CD4-positive, alpha-beta T cell treated with Interleukin-4 for 1 hour (primary cell): ENCODE results near the gene BRICD5.
"Not testable (repeated sequence)": the region's sequence is repeated elsewhere in the genome, so short reads cannot be mapped to it uniquely, and the experiment has no call there.

Source experiments
- DNase-seq, 2 donors: peaks; one replicate each; pipeline ENCODE4 v3.0.0-alpha.2; 2020 to 2022

Gene BRICD5

DNA sequence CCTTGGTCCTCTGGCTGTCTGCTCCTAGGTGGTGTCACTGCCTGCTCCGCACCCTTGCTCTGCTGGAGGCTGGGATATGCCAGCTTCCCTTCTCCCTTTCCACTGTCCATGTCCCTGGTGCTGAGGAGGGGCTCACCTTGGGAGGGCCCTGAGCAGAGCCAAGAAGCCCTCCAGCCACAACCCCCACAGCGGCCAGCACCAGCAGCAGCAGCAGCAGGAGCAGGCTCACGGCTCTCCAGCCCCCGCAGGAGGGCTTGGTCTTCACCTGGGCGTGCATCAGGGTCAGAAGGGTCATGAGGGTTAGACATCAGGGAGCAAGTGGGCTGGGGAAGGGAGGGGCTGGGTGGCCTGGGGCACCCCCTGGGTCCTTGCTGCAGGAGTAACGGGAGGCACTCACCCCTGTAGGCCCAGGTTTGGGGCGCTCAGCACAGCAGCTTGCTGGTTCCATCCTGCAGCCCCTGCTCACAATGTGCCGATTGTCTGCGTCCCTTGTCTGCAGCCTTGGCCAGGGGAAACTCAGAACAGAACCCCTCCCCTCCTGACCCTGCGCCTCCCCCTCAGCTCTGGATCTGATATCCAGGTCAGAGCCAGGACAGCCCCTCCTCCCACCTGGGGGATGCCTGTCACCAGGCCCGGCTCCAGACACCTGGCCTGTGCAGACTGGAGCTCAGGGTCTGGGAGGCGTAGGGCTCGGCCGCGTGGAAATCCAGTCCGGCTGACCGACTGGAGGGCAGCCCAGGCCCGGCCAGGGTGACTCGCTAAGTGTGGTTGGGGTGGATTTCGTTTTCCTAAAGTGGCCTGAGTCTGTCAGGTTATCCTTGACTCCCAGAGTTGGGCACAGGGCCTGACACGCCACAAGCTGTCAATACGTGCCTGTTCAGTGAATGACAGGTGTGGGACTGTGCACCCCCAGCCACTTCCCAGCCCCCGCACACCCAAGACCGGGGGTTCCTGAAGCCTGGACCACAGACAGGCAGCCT lies at the start of gene BRICD5:
BRICD5 (minus strand) TSS at position 478 of the 980 bp plus-strand sequence; CDS start at position 448, 30 bp downstream.
- no peak for DNase-seq

DNA sequence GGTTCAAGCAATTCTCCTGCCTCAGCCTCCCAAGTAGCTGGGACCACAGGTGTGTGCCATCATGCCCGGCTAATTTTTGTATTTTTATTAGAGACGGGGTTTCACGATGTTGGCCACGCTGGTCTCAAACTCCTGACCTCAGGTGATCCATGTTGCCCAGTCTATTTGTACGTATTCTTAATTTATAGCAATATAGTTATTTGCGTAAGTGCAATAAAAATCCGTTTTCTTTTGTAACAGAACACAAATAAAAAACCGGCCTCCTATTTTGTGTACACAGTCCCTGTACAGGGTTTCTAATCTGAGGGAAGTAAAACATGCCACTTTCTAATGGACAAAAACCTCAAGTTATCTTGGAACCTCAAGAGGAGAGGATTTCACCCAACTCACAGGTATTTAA lies 49.6 kb upstream of the BRICD5 start:
- DNase-seq: no peak

DNA sequence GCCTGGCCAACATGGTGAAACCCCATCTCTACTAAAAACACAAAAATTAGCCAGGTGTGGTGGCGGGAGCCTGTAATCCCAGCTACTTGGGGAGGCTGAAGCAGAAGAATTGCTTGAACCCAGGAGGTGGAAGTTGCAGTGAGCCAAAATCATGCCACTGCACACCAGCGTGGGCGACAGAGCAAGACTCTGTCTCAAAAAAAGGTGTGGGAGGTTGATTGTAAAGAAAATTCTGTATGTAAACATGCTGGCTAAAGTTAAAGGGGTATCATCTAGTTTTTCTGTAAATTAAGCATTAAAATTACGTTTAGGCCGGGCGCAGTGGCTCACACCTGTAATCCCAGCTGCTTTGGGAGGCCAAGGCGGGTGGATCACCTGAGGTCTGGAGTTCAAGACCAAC lies 47.9 kb upstream of the BRICD5 start:
- not testable (repeated sequence) for DNase-seq

DNA sequence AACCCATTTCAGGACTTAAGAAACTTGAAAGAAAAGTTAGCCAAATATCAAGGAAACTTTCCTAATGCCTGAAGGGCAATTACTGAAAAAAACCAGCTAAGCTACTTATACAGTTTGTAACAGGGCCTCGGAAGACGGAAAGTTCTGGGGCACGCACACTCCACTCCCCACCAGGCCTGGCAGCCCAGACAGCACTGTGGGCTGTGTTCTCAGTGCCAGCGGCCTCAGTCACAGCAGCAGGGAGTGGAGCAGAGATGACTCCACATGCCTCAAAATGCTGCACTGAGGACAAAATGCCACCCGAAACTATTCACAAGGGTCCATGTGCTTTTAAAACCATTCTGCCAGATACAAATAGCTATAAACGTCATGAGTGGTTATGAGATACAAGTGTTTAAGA lies 47.1 kb upstream of the BRICD5 start:
- DNase-seq: no peak

DNA sequence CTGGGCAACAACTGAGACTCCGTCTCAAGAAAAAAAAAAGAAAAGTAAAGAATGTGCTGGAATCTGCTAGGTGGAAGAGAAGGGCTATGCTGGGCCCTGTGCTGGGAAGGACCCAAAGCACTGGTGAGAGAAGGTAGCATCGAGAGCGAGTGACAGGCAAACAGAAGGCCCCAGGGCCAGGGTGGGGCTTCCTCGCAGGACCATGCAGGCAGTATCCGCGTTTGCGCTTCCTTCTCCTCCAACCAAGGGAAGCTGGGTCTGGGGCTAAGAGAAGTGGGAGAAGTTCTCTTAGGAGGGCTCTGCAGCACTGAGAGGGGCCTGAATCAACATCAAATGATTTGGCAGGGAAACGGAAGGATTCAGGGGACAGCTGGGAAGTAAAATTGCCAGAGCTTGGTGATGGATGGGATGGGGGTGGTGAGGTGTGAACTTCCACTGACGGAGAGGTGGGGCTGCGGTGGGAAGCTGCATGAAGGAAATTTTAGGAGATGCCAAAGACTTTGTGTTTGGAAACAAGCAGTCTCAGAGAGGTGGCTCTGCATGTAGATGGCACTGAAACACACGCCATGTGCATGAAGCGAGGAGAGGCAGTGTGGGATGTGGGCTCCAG lies 46.0 kb upstream of the BRICD5 start:
- DNase-seq: no peak

DNA sequence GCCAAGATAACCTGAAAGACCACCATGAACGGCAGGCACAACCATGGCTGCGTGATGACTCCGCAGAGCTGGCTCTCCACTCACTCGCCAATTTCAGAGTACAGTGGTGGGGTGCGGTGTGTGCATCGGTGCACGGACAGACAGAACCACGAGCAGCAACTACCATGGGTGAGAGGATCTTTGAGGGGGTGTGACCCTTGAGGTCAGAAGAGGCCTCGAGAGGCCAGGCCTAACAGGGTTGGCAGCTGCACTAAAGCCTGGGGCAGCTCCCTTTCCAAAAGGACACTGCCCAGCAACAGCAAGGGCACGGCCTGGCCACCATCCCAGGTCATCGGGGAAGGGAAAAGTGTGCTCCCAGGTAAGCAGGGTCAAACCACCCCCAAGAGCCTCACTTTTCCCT lies 42.6 kb upstream of the BRICD5 start:
- DNase-seq: no peak

DNA sequence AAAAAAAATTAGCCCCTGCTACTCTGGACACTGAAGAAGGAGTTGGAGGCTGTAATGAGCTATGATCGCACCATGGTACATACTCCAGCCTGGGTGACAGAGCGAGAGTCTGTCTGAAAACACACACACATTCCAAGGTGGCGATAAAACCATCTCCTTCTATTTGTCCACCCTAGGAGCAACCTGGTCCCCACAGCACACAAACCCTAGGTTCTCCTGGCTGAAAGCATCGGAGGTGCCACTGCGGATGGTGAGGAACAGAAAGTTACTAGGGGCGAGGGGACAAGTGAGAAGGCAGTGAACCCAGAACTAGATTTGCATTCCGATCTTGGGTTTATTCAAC lies 42.1 kb upstream of the BRICD5 start:
- no peak for DNase-seq

DNA sequence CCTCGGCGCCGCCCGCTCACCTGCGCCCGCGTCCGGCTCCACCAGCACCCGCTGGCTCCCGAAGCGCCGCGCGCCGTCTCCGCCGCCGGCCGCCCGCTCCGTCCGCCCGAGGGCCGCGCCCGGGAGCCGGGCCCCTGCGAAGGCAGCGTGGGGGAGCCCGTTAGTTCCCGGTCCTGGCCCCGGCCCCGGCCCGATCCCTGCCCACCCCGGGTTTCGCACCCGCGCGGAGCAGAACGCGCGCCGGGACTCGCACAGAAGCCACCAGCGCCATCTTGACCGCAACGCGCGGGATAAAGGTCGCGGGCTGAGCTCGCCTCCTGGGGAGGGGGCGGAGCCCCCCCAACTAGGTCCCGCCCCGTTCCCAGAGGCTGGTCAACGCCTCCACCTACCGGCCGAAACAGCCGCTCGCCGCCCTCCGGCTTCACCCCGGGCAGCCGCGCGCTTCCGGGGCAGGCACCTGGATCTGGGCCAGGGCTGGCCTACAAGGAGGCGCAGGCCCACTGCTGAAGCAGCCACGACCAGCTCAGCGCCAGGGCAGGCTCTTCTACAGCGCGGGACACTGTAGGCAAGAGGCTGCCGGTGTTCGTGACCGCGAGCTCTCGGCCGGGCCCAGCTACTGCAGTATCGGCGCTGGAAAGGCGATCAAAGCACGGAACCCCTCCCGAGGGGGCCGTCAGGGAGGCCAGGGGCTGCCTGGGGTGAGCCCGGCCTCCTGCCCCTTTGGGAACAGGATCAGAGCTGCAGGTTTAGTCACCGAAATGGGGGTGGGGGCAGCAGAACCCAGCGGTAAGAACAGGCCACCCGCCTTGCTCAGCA lies 40.8 kb upstream of the BRICD5 start, which contains the start of gene ECI1:
ECI1 (minus strand) TSS at position 292 of the 816 bp plus-strand sequence; CDS start at position 271, 21 bp downstream.
- peak; percentile 88 to 89 for DNase-seq

DNA sequence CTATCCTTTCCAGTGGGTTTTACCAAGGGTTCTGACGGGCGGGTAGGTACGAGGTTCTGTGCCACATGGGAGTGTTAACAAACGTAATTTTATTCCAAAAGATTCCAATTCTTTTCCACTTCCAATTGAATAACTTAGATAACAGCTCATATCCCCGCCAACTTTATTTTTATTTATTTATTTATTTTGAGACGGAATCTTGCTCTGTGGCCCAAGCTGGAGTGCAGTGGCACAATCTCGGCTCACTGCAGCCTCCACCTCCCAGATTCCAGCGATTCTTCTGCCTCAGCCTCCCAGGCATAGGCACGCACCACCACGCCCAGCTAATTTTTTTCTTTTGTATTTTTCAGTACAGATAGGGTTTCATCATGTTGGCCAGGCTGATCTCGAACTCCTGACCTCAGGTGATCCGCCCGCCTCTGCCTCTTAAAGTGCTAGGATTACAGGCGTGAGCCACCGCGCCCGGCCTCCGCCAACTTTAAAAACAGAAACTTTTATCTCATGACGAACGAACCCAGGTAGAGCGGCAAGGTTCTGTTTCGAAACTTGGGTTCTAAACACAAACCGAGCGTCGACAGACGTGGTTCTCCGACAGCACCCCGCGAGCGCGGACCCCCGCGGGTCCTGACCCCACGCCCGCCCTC lies 40.1 kb upstream of the BRICD5 start:
- peak; percentile 59 to 62 for DNase-seq

DNA sequence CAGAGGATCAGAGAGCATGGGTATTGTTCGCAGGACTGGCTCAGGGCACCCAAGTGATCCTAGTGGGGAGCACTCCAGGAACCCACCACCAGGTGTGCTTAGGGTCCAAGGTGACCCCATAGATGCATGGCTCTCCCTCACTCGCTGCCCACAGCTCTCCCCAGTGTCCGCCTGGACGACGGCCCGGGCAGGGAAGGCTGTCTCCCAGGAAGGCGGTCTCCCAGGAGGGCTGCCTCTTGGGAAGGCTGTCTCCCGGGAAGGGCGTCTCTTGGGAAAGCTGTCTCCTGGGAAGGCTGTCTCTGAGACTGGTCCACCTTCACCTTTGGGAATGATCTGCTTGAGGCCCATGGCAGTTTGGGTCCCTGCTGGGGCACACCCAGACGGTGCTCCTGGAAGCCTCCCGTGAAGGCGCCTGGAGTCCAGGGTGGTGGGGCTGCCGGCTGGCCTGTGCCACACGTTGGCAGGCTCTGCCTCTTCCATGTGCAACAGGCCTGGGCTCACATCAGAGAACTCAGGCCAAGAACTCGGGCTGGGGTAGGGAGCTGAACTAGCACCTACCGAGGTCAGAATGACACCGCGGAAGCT lies 35.7 kb upstream of the BRICD5 start:
- DNase-seq: no peak

DNA sequence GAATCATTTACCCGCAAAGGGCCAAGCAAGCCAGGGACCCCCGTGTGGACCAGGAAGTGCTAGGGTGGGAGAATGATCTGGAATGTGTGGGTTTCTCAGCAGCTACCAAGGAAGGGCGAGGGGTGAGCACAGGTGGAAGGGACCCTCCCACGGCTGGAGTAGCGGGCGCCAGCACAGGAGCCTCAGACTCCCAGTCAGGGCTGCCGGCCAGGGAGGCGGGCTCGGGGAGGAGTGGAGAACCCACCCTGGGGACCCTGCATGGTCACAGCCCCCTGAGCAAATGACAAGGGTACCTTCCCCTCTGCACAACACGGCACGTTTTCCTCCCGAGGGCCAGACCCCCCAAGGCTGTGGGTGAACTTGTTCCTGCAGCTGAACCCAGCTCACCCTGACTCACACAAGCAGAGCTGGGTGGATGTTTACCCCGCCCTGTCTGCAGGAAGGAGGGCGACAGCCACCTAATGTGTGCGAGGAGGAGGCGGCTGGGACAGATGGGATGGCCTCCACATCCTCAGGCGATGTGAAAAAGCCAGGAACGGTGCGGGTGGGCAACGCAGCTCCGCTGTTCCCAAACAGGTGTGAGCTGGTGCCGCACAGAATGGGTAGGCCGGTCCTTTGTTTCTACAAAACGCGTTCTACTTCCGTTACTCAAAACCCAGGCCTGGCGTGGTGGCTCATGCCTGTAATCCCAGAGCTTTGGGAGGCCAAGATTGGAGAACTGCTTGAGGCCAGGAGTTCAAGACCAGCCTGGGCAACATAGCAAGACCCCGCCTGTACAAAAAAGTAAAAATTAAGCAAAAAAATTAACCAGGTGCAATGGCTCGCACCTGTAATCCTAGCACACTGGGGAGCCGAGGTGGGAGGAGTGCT lies 34.5 kb upstream of the BRICD5 start:
- no peak for DNase-seq

DNA sequence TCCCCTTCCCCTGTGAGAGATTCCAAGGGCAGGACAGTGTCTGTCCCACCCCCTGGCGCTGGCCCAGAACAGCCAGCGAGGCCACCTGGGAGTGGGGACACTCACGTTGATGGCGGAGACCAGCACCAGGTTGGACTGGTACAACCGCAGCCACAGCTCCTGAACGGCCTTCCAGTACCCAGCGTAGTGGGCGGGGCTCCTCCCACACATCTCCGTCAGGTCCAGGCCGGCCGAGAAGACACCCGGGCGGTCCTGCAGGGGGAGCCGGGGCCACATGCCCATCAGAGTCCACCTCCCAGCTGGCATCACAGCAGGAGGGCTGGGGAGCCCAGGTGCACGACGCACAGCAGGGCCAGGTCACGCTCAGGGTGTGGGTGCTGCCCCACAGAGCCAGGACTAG lies 33.6 kb upstream of the BRICD5 start:
- no peak for DNase-seq

DNA sequence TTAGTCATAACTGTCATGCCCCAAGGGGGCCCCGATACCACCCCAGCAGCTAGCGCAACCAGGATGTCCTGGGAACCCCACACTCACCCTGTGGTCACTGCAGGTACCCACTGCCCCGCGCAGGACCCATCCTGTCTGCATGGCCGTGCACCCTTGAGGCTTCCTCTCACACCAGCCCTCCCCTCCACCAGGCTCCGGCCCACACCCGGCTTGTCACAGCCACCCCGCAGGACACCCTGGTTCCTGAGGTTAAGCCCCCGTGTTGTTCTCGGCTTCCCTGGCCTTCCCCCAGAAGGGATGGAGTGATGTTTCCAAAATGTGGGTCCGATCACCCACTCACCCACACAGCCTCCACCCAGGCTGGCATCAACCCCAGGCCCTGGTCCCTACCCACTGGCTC lies 33.1 kb upstream of the BRICD5 start:
- no peak for DNase-seq

DNA sequence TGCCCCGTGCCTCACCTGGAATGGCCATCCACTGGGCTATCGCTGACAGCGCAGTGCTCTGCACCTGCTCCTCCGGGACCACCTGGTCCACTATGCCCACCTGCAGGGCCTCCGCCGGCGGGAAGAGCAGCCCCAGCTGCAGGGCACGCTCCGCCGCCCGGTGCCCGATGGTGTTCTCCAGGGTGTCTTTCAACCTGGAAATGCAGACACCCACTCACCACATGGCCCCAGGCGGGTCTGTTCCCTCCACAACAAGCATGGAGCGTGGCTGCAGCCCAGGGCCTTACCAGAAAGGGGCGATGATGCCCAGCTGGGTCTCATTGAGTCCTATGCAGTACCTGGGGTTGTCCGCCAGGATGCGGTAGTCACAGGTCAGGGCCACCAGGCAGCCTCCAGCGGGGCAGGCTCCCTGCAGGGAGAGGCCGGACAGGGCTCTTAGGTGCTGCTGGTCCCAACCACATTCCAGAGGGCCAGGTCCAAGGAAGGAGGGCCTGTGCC lies 32.4 kb upstream of the BRICD5 start:
- no peak for DNase-seq

DNA sequence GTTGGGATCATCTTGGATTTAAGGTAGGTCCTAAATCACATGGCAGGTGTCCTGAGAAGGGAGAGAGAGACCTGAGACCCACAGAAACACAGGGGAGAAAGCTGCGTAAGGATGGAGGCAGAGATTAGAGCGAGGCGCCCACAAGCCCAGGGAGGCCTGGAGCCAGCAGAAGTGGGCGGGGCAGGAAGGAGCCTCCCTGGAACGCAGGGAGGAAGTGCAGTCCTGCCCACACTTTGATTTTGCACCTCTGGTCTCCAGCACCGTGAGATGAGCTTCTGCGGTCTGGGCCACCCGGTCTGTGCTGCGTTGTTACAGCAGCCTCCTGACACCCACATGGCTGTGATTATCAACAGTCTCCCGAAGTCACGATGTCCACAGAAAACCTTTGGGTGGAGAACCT lies 31.9 kb upstream of the BRICD5 start:
- no peak for DNase-seq

DNA sequence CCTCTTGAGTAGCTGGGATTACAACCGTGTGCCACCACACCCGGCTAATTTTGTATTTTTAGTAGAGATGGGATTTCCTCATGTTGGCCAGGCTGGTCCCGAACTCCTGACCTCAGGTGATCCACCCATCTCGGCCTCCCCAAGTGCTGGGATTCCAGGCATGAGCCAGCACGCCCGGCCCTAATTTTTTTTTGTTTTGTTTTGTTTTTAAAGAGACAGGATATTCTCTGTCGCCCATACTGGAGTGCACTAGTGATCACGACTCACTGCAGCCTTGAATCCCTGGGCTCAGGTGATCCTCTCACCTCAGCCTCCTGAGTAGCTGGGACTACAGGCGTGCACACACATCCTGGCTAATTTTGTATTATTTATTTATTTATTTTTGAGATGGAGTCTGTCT lies 29.7 kb upstream of the BRICD5 start:
- DNase-seq: not testable (repeated sequence)

DNA sequence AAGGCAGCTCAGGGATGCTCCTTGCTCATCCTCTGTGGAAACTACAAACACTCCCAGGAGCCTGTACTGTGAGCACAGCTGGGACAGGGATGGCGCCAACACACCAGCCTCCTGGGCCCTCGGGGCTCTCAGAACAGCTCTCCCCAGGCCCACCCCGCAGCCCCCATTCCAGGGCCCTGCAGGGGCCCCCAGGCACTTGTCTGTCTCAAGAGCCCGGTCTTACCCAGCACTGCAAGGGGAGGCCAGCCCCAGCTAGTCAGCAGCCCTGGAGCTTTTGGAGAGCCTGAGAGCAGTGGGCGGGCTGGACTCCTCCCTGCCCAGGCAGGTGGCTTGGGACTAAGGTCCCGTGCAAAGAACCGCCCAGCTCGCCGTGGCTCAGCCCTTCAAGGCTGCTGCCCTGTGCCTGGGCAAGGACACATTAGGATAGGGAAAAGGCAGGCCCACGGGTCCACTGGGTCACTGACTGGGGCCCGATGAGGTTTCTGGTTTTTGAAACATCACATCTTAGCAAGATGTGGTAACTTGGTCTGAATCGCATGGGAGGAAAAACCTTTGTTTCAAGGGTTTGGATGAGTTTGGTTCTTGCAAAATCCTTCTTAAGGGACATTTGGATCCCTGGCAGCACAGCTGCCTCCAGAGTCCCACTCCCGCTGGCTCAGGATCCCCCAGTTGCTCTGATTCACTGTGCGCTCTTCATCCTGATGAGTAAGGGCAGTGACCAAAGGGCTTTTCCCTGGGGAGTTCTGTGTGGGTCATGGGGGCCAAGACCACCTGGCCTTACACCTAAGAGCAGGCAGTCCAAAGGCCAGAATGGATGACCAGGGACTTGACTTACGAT lies 28.4 kb upstream of the BRICD5 start:
- no peak for DNase-seq

DNA sequence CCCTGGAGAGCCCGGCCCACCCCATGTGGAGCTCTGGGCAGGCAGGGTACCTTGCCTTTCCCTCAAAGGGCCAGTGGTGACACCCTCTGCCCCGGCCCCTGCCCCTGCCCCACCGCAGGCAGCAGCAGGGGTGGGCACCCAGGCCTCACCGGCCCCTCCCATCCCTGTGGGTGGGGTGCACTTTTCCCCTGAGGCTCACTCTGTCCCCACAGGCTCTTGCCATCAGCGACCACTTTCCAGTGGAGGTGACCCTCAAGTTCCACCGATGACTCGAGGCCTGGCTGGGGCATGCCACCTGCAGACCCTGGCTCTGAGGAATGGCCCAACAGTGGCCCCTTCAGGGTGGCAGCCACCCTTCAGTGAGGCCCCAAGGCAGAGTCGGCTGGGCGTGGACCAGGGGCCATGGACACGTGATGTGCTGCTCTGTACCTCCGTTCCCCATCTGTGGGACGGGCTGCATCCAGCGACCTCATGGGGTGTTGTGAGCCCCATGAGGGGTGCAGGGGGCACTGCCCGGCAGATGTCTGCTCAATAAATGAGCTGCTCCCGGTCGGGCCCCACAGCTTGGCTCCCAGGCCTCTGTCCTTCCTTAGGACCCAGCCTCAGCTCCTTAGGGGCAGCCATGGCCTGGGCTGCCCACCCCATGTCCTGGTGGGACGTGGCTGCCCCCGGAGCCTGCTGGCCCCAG lies 27.6 kb upstream of the BRICD5 start:
- no peak for DNase-seq

DNA sequence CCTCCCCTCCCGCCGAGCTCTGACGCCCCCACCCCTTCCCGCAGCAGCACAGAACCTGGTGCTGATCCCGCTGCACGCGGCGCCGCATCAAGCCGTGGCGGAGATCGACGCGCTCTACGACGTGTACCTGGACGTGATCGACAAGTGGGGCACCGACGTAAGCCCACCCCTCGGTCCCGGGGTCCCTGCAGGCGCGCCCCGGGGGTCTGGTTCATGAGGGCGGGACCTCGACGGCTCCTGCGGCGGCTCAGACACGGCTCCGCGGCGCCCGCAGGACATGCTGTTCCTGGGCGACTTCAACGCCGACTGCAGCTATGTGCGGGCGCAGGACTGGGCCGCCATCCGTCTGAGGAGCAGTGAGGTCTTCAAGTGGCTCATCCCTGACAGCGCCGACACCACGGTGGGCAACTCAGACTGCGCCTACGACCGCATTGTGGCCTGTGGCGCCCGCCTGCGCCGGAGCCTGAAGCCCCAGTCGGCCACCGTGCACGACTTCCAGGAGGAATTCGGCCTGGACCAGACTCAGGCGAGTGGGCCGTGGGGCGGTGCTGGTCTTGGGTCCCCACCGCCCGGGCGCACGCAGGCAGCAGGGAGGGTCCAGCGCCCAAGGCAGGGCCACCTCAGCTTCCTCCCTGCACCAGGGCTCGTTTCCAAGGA lies 27.0 kb upstream of the BRICD5 start:
- no peak for DNase-seq
